Esophagus muscularis mucosa (tissue), 4 donors: ENCODE measurements around the gene CHDH. TPM values are rescaled to one million over a fixed set of nuclear protein-coding genes. Genes with fewer than 3 reads are reported as not detected.
A peak's percentile ranks its signal among the peaks of the same experiment; 100 is the strongest.

Experiments used
- DNase-seq: peaks from one replicate; pipeline ENCODE4 v3.0.0-alpha.2; 2017; ENCODE audit errors: extremely low spot score
- H3K27ac ChIP-seq, 4 donors: fragments of 200-600 bp; sonication (generic); replicated peaks in 1 of 4; 1 replicate in 3 of 4; 2 replicates in 1 of 4; pipeline ENCODE4 v1.5.1; 2016 to 2019; ENCODE audit warnings: mild to moderate bottlenecking in 1 of 4
- H3K27me3 ChIP-seq, 4 donors: fragments of 200-600 bp; sonication (generic); one replicate each; pipeline versions ENCODE4 v1.5.1 to v1.6.0; 2016 to 2019
- H3K36me3 ChIP-seq, 4 donors: fragments of 200-600 bp; sonication (generic); one replicate each; pipeline ENCODE4 v1.5.1; 2016 to 2019
- H3K4me1 ChIP-seq, 4 donors: fragments of 200-600 bp; sonication (generic); one replicate each; pipeline ENCODE4 v1.5.1; 2016 to 2019
- H3K4me3 ChIP-seq, 4 donors: fragments of 200-600 bp; sonication (generic); 1 replicate in 2 of 4; 2 replicates in 2 of 4; pipeline ENCODE4 v1.5.1; 2016 to 2019; ENCODE audit warnings: mild to moderate bottlenecking in 4 of 4, moderate library complexity in 1 of 4
- H3K9me3 ChIP-seq, 4 donors: fragments of 200-600 bp; sonication (generic); 1 replicate in 3 of 4; 2 replicates in 1 of 4; pipeline ENCODE4 v1.5.1; 2016 to 2019
- EP300 ChIP-seq: sonication (generic); formaldehyde crosslinking; IDR thresholded peaks from one replicate; pipeline ENCODE4 v1.6.1; 2017; ENCODE audit warnings: antibody characterized with exemption
- POLR2A ChIP-seq: fragments of 450-650 bp; IDR thresholded peaks from one replicate; pipeline ENCODE4 v1.6.1; 2017; ENCODE audit warnings: antibody characterized with exemption, moderate library complexity, mild to moderate bottlenecking, low read depth
- POLR2AphosphoS5 ChIP-seq, 2 donors: sonication (generic); formaldehyde crosslinking; IDR thresholded peaks; one replicate each; pipeline ENCODE4 v1.6.1; 2017; ENCODE audit warnings: antibody characterized with exemption in 2 of 2
- WGBS: methylation state at CpG from one replicate; pipeline ENCODE4 v1.1.5; 2018; 5-methylcytosine and 5-hydroxymethylcytosine counted together
- intact Hi-C: fragments of 100-400 bp; cut with DNase I; formaldehyde crosslinking; loops from one replicate; pipeline ENCODE4 v1.15.1; 2023
- total RNA-seq, 4 donors: library from RNA; depleted of rRNA; stranded (reverse); fragments of >200 nt; gene quantifications; one replicate each; pipeline versions ENCODE4 v1.1.0 to v1.2.1, GENCODE V29; 2016
- TF ChIP-seq, protein P1 (sequence below), 3 experiments: fragments of 200-600 bp in 2 of 3; fragments of 450-650 bp in 1 of 3; sonication (generic) in 2 of 3; IDR thresholded peaks; one replicate each; pipeline ENCODE4 v1.5.1; 2017 to 2019; ENCODE audit warnings: antibody characterized with exemption in 3 of 3, mild to moderate bottlenecking in 2 of 3, moderate library complexity in 1 of 3

Gene CHDH
- total RNA-seq, 4 donors from 2014 or later, result 0.42 to 3.2 (median 1.7) TPM

DNA sequence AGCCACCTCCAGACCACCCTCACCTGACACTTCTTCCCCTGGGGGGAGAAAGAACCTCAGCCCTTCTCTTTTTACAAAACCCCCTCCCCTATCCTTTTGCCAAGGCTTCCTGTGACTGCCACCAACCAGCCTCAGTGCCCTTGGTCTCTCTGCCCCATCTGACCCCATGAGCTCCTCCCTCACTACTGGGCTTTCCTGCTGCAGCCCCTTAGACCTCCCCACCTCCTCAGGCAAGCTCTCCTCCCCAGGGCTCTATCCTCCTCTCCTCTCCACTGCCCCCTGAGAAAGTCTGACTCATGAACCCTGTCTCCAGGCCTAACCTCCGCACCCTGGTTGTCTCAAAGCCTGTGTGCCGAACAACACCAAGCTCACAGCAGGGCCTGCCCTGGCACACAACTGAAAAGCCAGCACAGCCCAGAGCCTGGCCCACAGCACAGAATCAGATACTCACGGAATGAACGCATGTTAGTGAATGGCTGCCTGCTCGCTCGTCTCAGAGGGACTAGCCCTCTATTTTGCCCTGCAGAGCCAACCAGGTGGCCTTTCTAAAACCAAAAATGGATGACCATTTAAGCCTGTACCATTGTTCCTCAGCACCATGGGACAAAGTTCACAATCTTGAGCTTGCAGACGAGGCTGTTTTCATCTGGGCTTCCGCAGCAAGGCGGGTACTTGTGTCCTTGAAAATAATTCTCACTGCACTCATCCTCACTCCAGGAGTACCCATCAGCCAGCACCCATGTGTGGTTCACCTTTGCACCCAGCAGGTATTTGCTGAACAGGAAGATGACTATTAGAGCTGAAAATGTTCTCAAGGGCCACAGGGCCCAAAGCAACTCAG, 1.7 kb downstream of the CHDH start:
- Histone ChIP-seq H3K4me1 (peaks cover 8 to 19% (median 16%) of the 10 kb centered on the region in 4 donors), H3K4me3 (no peak overlapping the region), H3K36me3 (no peaks in the 10 kb centered on the region), H3K27ac (no peak overlapping the region), H3K27me3 (peaks cover 0 to 31% (median 2%) of the 10 kb centered on the region in 4 donors), H3K9me3 (no peaks in the 10 kb centered on the region)
- TF ChIP-seq, protein P1, sequence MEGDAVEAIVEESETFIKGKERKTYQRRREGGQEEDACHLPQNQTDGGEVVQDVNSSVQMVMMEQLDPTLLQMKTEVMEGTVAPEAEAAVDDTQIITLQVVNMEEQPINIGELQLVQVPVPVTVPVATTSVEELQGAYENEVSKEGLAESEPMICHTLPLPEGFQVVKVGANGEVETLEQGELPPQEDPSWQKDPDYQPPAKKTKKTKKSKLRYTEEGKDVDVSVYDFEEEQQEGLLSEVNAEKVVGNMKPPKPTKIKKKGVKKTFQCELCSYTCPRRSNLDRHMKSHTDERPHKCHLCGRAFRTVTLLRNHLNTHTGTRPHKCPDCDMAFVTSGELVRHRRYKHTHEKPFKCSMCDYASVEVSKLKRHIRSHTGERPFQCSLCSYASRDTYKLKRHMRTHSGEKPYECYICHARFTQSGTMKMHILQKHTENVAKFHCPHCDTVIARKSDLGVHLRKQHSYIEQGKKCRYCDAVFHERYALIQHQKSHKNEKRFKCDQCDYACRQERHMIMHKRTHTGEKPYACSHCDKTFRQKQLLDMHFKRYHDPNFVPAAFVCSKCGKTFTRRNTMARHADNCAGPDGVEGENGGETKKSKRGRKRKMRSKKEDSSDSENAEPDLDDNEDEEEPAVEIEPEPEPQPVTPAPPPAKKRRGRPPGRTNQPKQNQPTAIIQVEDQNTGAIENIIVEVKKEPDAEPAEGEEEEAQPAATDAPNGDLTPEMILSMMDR (IDR thresholded peaks at IDR 0.05), result no peak
- TF ChIP-seq POLR2AphosphoS5 (IDR thresholded peaks at IDR 0.05), result no peak
- no peak for TF ChIP-seq POLR2A
- no peak for TF ChIP-seq EP300
- DNase-seq, result no peak
- WGBS, result 93% methylated on average over 6 of the region's 9 CpGs
- intact Hi-C loops, result no loop called here

DNA sequence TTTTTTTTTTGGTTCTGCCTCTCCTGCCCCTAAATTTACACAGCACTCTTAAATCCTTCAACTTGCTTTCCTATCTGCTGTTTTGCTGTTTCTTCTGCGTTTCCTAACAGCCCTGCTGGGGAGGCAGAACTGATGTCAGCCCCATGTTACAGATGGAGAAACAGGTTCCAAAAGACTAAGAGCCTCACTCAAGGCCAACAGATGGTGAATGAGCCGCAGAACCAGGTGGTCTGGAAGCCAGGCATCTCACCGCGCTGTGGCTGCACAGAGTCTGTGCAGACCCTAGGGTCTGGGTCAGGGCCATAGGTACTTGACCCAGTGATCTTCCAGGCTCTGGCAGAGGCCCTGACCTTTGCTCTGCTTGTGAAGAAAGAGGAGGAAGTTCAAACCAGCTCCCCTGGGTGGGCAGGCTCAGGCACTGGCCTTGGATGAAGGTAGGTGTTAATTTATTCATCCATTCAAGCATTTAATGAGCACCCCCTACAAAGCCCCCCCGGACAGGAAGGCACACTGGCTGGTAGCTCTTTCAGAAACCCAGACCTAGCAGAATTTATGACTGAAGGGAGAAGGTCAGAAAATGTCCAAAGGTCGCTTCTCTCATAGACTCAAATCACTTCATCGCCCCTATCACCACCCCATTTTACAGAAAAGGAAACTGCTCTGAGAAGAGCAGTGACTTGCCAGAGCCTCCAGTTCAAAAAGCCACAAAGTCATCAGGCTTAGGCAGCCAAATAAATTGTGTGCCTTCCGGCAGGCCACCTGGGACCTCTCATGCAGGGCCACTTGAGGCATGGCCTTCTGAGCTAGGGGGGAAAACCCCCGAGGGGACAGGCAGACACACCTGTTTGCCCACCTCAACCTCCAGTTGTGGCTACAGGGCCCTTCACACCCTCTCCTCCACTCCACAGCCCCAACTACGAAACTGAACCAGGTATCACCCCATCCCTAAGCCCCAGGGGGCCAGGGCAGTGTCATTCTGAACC, 2.7 kb downstream of the CHDH start:
- no peak for TF ChIP-seq EP300
- TF ChIP-seq POLR2A, result no peak
- no peak for TF ChIP-seq POLR2AphosphoS5 (IDR thresholded peaks at IDR 0.05)
- TF ChIP-seq, protein P1 (IDR thresholded peaks at IDR 0.05), result no peak
- no peak for DNase-seq
- peaks cover 0 to 27% (median 2%) of the 10 kb centered on the region in 4 donors for H3K27me3 ChIP-seq
- 88% methylated on average over 10 of the region's 10 CpGs for WGBS
- intact Hi-C loops, result no loop called here
- H3K27ac ChIP-seq, result no peak overlapping the region
- peaks cover 0 to 4% (median 0%) of the 10 kb centered on the region in 4 donors for H3K36me3 ChIP-seq
- H3K9me3 ChIP-seq, result no peaks in the 10 kb centered on the region
- H3K4me1 ChIP-seq, result peaks cover 8 to 19% (median 16%) of the 10 kb centered on the region in 4 donors
- no peak overlapping the region for H3K4me3 ChIP-seq

DNA sequence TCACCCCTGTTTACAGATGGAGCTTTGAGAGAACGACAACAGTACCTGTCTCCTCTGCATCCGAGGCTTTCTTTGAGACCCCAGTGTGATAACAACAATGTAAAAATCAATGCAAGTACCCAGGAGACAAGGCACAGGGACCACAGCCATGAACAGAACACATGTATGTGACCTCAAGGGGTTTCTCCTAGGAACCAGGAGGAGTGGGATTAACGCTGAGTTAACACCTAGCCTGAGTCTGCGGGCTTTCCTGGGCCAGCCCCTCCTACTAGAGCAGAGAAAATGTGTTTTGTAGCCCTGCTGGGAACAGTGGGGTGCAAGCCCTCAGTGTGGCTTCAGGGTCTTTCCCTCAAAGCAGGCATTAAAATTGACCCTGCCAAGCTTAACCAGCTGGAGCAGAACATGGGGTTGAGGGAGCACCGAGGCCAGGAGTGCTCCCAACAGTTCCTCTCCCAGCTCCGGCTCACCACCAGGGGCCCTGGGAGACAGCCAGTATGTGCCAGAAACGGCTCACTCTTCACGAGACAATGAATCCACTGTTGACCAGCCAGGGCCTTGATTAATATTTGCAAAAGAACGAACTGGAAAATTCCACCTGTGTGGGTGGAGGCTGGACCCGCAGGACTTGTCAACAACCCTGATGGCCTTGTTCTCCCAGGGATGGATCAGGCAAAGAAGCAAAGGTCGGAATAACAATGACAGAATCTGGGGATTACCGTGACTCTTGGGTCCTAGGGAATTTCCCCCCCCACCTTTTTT, 3.6 kb downstream of the CHDH start:
- Histone ChIP-seq H3K36me3 (peaks cover 0 to 4% (median 0%) of the 10 kb centered on the region in 4 donors), H3K9me3 (no peaks in the 10 kb centered on the region), H3K27me3 (peaks cover 0 to 22% (median 2%) of the 10 kb centered on the region in 4 donors), H3K27ac (no peak overlapping the region), H3K4me1 (peaks cover 8 to 19% (median 16%) of the 10 kb centered on the region in 4 donors), H3K4me3 (no peak overlapping the region)
- intact Hi-C loops, result no loop called here
- no peak for DNase-seq
- 41% methylated on average over 11 of the region's 12 CpGs for WGBS
- TF ChIP-seq, protein P1 (IDR thresholded peaks at IDR 0.05), result peak in 1 of 3 experiments; percentile 3
- TF ChIP-seq POLR2AphosphoS5 (IDR thresholded peaks at IDR 0.05) (no peak), EP300 (no peak), POLR2A (no peak)

DNA sequence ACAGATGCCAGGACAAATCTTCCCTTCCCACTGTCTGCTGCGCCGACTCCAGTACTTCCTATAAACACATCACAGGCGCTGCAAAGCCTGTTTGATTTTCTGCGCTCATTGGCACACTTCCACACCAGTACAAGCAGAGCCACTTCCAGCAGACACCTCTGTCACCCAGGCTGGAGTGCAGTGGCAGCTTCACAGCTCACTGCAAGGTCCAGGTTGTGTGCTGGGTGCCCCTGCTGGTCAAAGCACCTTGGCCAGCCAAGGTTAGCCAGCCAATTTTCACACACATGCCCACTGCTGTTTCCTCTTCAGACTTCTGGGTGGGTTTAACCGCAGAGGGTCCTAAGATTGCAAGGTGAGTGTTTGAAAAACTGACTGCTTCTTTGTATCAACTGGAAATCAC, 4.9 kb downstream of the CHDH start:
- intact Hi-C loops, result no loop called here
- no peaks in the 10 kb centered on the region for H3K9me3 ChIP-seq
- TF ChIP-seq POLR2A (no peak), EP300 (no peak), POLR2AphosphoS5 (IDR thresholded peaks at IDR 0.05) (no peak)
- TF ChIP-seq, protein P1 (IDR thresholded peaks at IDR 0.05), result no peak
- peaks cover 0 to 11% (median 9%) of the 10 kb centered on the region in 4 donors for H3K4me1 ChIP-seq
- 87% methylated on average over 5 of the region's 5 CpGs for WGBS
- H3K4me3 ChIP-seq, result no peak overlapping the region
- peaks cover 0 to 4% (median 0%) of the 10 kb centered on the region in 4 donors for H3K36me3 ChIP-seq
- DNase-seq, result no peak
- H3K27me3 ChIP-seq, result peaks cover 0 to 10% (median under 1%) of the 10 kb centered on the region in 4 donors
- H3K27ac ChIP-seq, result no peak overlapping the region
